ENCODE results near the gene RTL10. TPM values are rescaled to one million over a fixed set of nuclear protein-coding genes. Genes with fewer than 3 reads are reported as not detected.

The RTL10 gene
- total and polyA plus RNA-seq, 2 of the 13 experiments (the other 11 are each of a cell fraction or from before 2014, with no cell fraction given), result 14.1 to 15.8 TPM

- peak; percentile 73; the same call in 1 of the 2 replicates for TF ChIP-seq ZBTB4 (CRISPR knock-in tag; IDR thresholded peaks at IDR 0.05; ENCODE audit: borderline replicate concordance)
- peak; percentile 52; the same call in 1 of the 2 replicates for TF ChIP-seq CEBPG (CRISPR knock-in tag; IDR thresholded peaks at IDR 0.05)
- TF ChIP-seq ZNF383 (CRISPR knock-in tag; IDR thresholded peaks at IDR 0.05; ENCODE audit: borderline replicate concordance), result no peak
- peak; percentile 51; the same call in 1 of the 2 replicates for TF ChIP-seq ZZZ3 (CRISPR knock-in tag; IDR thresholded peaks at IDR 0.05; ENCODE audit: borderline replicate concordance)
- TF ChIP-seq ZNF101 (CRISPR knock-in tag; IDR thresholded peaks at IDR 0.05; ENCODE audit: borderline replicate concordance, low read depth), result no peak
- TF ChIP-seq RELA (CRISPR knock-in tag; IDR thresholded peaks at IDR 0.05), result 0 out of 2 replicates have a peak, but pooled peaks have one; percentile 72
- peak; percentile 83 for TF ChIP-seq TEAD3 (CRISPR knock-in tag; optimal IDR thresholded peaks at IDR 0.05; ENCODE audit: borderline replicate concordance)
- TF ChIP-seq ZNF224 (CRISPR knock-in tag; IDR thresholded peaks at IDR 0.05), result peak; percentile 65; the same call in 1 of the 2 replicates
- TF ChIP-seq ZNF180 (CRISPR knock-in tag; IDR thresholded peaks at IDR 0.05; ENCODE audit: borderline replicate concordance, low read depth), result no peak
- no peak for TF ChIP-seq NCOR1 (IDR thresholded peaks at IDR 0.05; ENCODE audit: borderline replicate concordance, low read length)
- TF ChIP-seq ELF4 (CRISPR knock-in tag; IDR thresholded peaks at IDR 0.05; ENCODE audit: borderline replicate concordance), result peak; percentile 91
- TF ChIP-seq ZNF124 (CRISPR knock-in tag; IDR thresholded peaks at IDR 0.05), result peak; percentile 97
- TF ChIP-seq, protein P1, sequence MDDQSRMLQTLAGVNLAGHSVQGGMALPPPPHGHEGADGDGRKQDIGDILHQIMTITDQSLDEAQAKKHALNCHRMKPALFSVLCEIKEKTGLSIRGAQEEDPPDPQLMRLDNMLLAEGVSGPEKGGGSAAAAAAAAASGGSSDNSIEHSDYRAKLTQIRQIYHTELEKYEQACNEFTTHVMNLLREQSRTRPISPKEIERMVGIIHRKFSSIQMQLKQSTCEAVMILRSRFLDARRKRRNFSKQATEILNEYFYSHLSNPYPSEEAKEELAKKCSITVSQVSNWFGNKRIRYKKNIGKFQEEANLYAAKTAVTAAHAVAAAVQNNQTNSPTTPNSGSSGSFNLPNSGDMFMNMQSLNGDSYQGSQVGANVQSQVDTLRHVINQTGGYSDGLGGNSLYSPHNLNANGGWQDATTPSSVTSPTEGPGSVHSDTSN (CRISPR knock-in tag; IDR thresholded peaks at IDR 0.05; ENCODE audit: borderline replicate concordance), result peak; percentile 95
- TF ChIP-seq GLI4 (CRISPR knock-in tag; IDR thresholded peaks at IDR 0.05; ENCODE audit: borderline replicate concordance), result peak; percentile 98; the same call in 1 of the 2 replicates
- peak; percentile 99 for TF ChIP-seq ZMAT3 (CRISPR knock-in tag; conservative IDR thresholded peaks at IDR 0.05)
- TF ChIP-seq ZC3H4 (CRISPR knock-in tag; IDR thresholded peaks at IDR 0.05; ENCODE audit: borderline replicate concordance), result no peak
- no peak for TF ChIP-seq ASH2L (IDR thresholded peaks at IDR 0.05; ENCODE audit: insufficient read length, low read depth, low read length)
- TF ChIP-seq, protein P2, sequence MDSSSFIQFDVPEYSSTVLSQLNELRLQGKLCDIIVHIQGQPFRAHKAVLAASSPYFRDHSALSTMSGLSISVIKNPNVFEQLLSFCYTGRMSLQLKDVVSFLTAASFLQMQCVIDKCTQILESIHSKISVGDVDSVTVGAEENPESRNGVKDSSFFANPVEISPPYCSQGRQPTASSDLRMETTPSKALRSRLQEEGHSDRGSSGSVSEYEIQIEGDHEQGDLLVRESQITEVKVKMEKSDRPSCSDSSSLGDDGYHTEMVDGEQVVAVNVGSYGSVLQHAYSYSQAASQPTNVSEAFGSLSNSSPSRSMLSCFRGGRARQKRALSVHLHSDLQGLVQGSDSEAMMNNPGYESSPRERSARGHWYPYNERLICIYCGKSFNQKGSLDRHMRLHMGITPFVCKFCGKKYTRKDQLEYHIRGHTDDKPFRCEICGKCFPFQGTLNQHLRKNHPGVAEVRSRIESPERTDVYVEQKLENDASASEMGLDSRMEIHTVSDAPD (CRISPR knock-in tag; IDR thresholded peaks at IDR 0.05), result 0 out of 2 replicates have a peak, but pooled peaks have one; percentile 39
- TF ChIP-seq, protein P3, sequence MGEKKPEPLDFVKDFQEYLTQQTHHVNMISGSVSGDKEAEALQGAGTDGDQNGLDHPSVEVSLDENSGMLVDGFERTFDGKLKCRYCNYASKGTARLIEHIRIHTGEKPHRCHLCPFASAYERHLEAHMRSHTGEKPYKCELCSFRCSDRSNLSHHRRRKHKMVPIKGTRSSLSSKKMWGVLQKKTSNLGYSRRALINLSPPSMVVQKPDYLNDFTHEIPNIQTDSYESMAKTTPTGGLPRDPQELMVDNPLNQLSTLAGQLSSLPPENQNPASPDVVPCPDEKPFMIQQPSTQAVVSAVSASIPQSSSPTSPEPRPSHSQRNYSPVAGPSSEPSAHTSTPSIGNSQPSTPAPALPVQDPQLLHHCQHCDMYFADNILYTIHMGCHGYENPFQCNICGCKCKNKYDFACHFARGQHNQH (CRISPR knock-in tag; IDR thresholded peaks at IDR 0.05), result peak; percentile 95
Measured at GRCh38 chr22:19892257-19892879, 37.7 kb upstream of the RTL10 start (continued).

All from HepG2 (cell line).